ENCODE results near the gene ANXA2.

GRCh38 chr15:60387321-60387720 lies 10.5 kb downstream of the ANXA2 start:
- TF ChIP-seq POU6F1 (CRISPR knock-in tag; IDR thresholded peaks at IDR 0.05; ENCODE audit: borderline replicate concordance, low read depth) (no peak), TSHZ2 (CRISPR knock-in tag; IDR thresholded peaks at IDR 0.05) (no peak), TOX (CRISPR knock-in tag; IDR thresholded peaks at IDR 0.05; ENCODE audit: borderline replicate concordance) (no peak), CREB5 (CRISPR knock-in tag; IDR thresholded peaks at IDR 0.05; ENCODE audit: low read depth) (no peak), RARB (CRISPR knock-in tag; IDR thresholded peaks at IDR 0.05) (no peak), ISL1 (CRISPR knock-in tag; IDR thresholded peaks at IDR 0.05) (no peak), PPARA (CRISPR knock-in tag; IDR thresholded peaks at IDR 0.05; ENCODE audit: borderline replicate concordance) (no peak), ZFP30 (CRISPR knock-in tag; IDR thresholded peaks at IDR 0.05) (no peak), CSRNP3 (CRISPR knock-in tag; IDR thresholded peaks at IDR 0.05) (no peak), BACH2 (CRISPR knock-in tag; IDR thresholded peaks at IDR 0.05; ENCODE audit: borderline replicate concordance) (no peak), ZFP3 (CRISPR knock-in tag; IDR thresholded peaks at IDR 0.05) (no peak)

All from SK-N-SH treated with all-trans-retinoic acid at 6 μM for 48 hours (cell line).